GM12892 (cell line): ENCODE measurements around the gene NECAB3.

Source experiments
- POLR2A ChIP-seq: IDR thresholded peaks from 2 replicates; pipeline ENCODE4 v1.6.1; 2011; ENCODE audit warnings: low read depth, low read length, control low read depth
- POLR2AphosphoS5 ChIP-seq: IDR thresholded peaks from 2 replicates; pipeline ENCODE4 v1.6.1; 2011; ENCODE audit warnings: low read depth, low read length, control low read depth
- TAF1 ChIP-seq: IDR thresholded peaks from 2 replicates; pipeline ENCODE4 v1.6.1; 2011; ENCODE audit warnings: low read depth, mild to moderate bottlenecking, control low read depth, low read length, borderline replicate concordance

DNA sequence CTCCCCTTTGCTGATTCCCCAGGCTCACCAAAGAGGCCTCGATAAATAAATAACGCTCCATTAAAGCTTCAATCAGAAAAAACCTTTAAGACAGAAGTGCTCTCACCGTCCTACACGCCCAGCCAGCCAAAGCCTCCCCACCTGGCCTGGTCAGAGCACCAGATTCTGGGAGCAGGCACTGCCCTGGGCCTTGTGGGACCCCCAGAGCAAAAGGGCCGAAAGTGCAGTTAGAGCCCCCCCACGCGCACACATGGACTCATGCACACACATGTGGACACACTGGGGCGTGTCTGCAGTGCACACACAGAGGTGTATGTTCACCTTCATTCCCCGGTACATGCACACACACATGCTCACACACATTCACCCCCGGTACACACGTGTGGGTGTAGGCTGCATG lies 1.9 kb upstream of the NECAB3 start:
- no peak for TF ChIP-seq POLR2A
- no peak; the same call in 1 of the 2 replicates for TF ChIP-seq POLR2AphosphoS5
- TF ChIP-seq TAF1: no peak
